SK-N-SH (cell line): ENCODE data around the gene TMUB1.

ENCODE experiments used
- ELF1 ChIP-seq: IDR thresholded peaks from 2 replicates; pipeline ENCODE4 v1.4.0; 2012
- EZH2phosphoT487 ChIP-seq: fragments of 200-600 bp; sonication (generic); IDR thresholded peaks from 2 replicates; pipeline ENCODE4 v1.6.1; 2017; ENCODE audit warnings: low read depth, mixed run types, mild to moderate bottlenecking, antibody characterized with exemption, moderate library complexity, borderline replicate concordance
- NFIC ChIP-seq: IDR thresholded peaks from 2 replicates; pipeline ENCODE4 v1.4.0; 2012; ENCODE audit warnings: borderline replicate concordance
- POLR2AphosphoS5 ChIP-seq: IDR thresholded peaks from 2 replicates; pipeline ENCODE4 v1.6.1; 2012; ENCODE audit warnings: low read depth, low read length
- RXRA ChIP-seq: IDR thresholded peaks from 2 replicates; pipeline ENCODE4 v1.4.0; 2012; ENCODE audit warnings: low read depth, mild to moderate bottlenecking, borderline replicate concordance
- TCF12 ChIP-seq: IDR thresholded peaks from 2 replicates; pipeline ENCODE4 v1.4.0; 2012
- TF ChIP-seq, protein P1 (sequence below): fragments of 200-600 bp; sonication (generic); IDR thresholded peaks from 2 replicates; pipeline ENCODE4 v1.6.1; 2017; ENCODE audit warnings: antibody characterized with exemption, mild to moderate bottlenecking, moderate library complexity
- TF ChIP-seq, protein P2 (sequence below): IDR thresholded peaks from 2 replicates; pipeline ENCODE4 v1.4.0; 2012; ENCODE audit warnings: low read depth
- TF ChIP-seq, protein P3 (sequence below): fragments of 150-350 bp; IDR thresholded peaks from 2 replicates; pipeline ENCODE4 v1.6.1; 2016; ENCODE audit warnings: mild to moderate bottlenecking, low read depth, low read length
- TF ChIP-seq, protein P4 (sequence below): fragments of 150-350 bp; IDR thresholded peaks from 2 replicates; pipeline ENCODE4 v1.6.1; 2017; ENCODE audit warnings: antibody characterized with exemption, low read length, low read depth, borderline replicate concordance

DNA sequence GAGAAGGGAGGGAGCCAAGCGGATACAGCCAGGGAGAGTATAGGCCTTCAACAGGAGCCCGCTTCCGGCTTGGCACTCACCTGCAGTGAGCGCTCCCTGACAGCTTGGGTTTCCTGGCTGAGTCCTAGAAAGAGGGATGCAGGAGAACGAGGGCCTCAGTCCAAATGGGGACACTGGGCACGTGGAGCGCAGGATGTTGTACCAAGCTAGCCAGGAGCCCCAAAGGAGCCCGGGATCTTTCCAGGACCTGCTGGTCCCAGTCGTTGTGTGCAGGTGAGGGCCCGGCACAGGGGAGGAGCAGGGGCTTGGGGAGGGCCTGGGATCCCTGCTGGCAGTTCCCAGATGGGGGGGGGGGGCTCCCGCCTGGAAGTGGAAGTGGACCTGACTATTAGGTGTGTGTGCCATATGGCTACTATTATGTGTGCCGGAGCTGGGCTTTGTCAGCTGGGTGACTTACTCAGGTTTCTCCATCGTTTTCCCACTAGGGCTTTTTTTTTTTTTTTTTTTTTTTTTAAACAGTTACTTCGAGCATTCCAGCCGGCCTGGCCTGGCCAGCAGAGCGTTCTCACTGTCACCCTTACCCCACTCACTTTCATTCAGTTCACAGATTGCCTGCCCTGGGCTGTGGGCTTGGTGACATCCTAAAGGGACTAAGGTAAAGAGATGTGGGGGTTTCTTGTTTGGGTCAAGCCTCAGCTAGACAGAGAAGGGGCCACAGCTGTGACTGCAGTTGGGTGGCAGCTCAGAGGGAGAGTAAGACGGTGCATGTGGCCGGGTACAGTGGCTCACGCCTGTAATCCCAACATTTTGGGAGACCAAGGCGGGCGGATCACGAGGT is 6.8 kb upstream of the TMUB1 start:
- TF ChIP-seq, protein P1, sequence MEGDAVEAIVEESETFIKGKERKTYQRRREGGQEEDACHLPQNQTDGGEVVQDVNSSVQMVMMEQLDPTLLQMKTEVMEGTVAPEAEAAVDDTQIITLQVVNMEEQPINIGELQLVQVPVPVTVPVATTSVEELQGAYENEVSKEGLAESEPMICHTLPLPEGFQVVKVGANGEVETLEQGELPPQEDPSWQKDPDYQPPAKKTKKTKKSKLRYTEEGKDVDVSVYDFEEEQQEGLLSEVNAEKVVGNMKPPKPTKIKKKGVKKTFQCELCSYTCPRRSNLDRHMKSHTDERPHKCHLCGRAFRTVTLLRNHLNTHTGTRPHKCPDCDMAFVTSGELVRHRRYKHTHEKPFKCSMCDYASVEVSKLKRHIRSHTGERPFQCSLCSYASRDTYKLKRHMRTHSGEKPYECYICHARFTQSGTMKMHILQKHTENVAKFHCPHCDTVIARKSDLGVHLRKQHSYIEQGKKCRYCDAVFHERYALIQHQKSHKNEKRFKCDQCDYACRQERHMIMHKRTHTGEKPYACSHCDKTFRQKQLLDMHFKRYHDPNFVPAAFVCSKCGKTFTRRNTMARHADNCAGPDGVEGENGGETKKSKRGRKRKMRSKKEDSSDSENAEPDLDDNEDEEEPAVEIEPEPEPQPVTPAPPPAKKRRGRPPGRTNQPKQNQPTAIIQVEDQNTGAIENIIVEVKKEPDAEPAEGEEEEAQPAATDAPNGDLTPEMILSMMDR = no peak
- TF ChIP-seq NFIC = no peak
- no peak for TF ChIP-seq EZH2phosphoT487
- TF ChIP-seq ELF1 = no peak
- TF ChIP-seq TCF12 = no peak
- TF ChIP-seq RXRA = no peak
- TF ChIP-seq, protein P2, sequence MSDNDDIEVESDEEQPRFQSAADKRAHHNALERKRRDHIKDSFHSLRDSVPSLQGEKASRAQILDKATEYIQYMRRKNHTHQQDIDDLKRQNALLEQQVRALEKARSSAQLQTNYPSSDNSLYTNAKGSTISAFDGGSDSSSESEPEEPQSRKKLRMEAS = no peak
- TF ChIP-seq, protein P3, sequence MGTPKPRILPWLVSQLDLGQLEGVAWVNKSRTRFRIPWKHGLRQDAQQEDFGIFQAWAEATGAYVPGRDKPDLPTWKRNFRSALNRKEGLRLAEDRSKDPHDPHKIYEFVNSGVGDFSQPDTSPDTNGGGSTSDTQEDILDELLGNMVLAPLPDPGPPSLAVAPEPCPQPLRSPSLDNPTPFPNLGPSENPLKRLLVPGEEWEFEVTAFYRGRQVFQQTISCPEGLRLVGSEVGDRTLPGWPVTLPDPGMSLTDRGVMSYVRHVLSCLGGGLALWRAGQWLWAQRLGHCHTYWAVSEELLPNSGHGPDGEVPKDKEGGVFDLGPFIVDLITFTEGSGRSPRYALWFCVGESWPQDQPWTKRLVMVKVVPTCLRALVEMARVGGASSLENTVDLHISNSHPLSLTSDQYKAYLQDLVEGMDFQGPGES = no peak
- TF ChIP-seq, protein P4, sequence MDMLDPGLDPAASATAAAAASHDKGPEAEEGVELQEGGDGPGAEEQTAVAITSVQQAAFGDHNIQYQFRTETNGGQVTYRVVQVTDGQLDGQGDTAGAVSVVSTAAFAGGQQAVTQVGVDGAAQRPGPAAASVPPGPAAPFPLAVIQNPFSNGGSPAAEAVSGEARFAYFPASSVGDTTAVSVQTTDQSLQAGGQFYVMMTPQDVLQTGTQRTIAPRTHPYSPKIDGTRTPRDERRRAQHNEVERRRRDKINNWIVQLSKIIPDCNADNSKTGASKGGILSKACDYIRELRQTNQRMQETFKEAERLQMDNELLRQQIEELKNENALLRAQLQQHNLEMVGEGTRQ = no peak
- TF ChIP-seq POLR2AphosphoS5 = no peak
